Smooth muscle cell (in vitro differentiated cells): ENCODE data around the gene ABCD3. TPM values are rescaled to one million over a fixed set of nuclear protein-coding genes. Genes with fewer than 3 reads are reported as not detected.
"Not testable (repeated sequence)": the region's sequence is repeated elsewhere in the genome, so short reads cannot be mapped to it uniquely, and the experiment has no call there.

ENCODE experiments used
- DNase-seq: peaks from one replicate; lab custom pipeline; 2025; ENCODE audit not compliant: unreplicated experiment; lab: John Stamatoyannopoulos, UW
- H2AFZ ChIP-seq: fragments of 200-600 bp; sonication (generic); 2 replicates; pipeline ENCODE4 v1.6.0; 2016; ENCODE audit warnings: antibody characterized with exemption, low read depth, mild to moderate bottlenecking
- H3F3A ChIP-seq: fragments of 200-600 bp; sonication (generic); 2 replicates; pipeline ENCODE4 v1.6.0; 2017; ENCODE audit warnings: antibody characterized with exemption, low read depth
- H3K27ac ChIP-seq: fragments of 200-600 bp; sonication (generic); 2 replicates; pipeline ENCODE4 v1.5.1; 2016; ENCODE audit warnings: low read depth, mild to moderate bottlenecking
- H3K27me3 ChIP-seq: fragments of 200-600 bp; sonication (generic); 2 replicates; pipeline ENCODE4 v1.6.1; 2016; ENCODE audit warnings: low read depth, mild to moderate bottlenecking
- H3K36me3 ChIP-seq: fragments of 200-600 bp; sonication (generic); 2 replicates; pipeline ENCODE4 v1.5.1; 2016; ENCODE audit warnings: low read depth
- H3K4me1 ChIP-seq: fragments of 200-600 bp; sonication (generic); 2 replicates; pipeline ENCODE4 v1.5.1; 2016; ENCODE audit warnings: low read depth
- H3K4me2 ChIP-seq: fragments of 200-600 bp; sonication (generic); 2 replicates; pipeline ENCODE4 v1.6.0; 2016; ENCODE audit warnings: mild to moderate bottlenecking
- H3K4me3 ChIP-seq: fragments of 200-600 bp; sonication (generic); 2 replicates; pipeline ENCODE4 v1.5.1; 2016; ENCODE audit warnings: mild to moderate bottlenecking
- H3K79me2 ChIP-seq: fragments of 200-600 bp; sonication (generic); 2 replicates; pipeline ENCODE4 v1.6.0; 2016; ENCODE audit warnings: low read depth, mild to moderate bottlenecking
- H3K9ac ChIP-seq: fragments of 200-600 bp; sonication (generic); 2 replicates; pipeline ENCODE4 v1.6.0; 2016; ENCODE audit warnings: low read depth
- H3K9me3 ChIP-seq: fragments of 200-600 bp; sonication (generic); replicated peaks from 2 replicates; pipeline ENCODE4 v1.5.1; 2016; ENCODE audit warnings: low read depth
- H4K20me1 ChIP-seq: fragments of 200-600 bp; sonication (generic); 2 replicates; pipeline ENCODE4 v1.6.0; 2016; ENCODE audit warnings: low read depth
- WGBS: methylation state at CpG from one replicate; pipeline ENCODE4 v1.1.7; 2016; ENCODE audit warnings: low lambda C conversion rate; 5-methylcytosine and 5-hydroxymethylcytosine counted together
- polyA plus RNA-seq: library from polyadenylated mRNA; unstranded; fragments of >200 nt; fragmentation: Nextera tagmentation; extraction: Ambion mirVana; gene quantifications from 2 replicates; pipeline ENCODE4 v1.2.1, GENCODE V29; 2016
- total RNA-seq: library from RNA; depleted of rRNA; stranded (reverse); fragments of >200 nt; gene quantifications from 2 replicates; pipeline ENCODE4 v1.2.3, GENCODE V29; 2014
- TF ChIP-seq, protein P1 (sequence below): fragments of 200-600 bp; sonication (generic); IDR thresholded peaks from 2 replicates; pipeline ENCODE4 v1.5.1; 2017; ENCODE audit warnings: borderline replicate concordance, mild to moderate bottlenecking, antibody characterized with exemption; ENCODE audit not compliant: insufficient read depth, poor library complexity, severe bottlenecking

Gene ABCD3
- total and polyA plus RNA-seq, 2 experiments from 2014 or later, result 22.5 to 42.4 TPM

DNA sequence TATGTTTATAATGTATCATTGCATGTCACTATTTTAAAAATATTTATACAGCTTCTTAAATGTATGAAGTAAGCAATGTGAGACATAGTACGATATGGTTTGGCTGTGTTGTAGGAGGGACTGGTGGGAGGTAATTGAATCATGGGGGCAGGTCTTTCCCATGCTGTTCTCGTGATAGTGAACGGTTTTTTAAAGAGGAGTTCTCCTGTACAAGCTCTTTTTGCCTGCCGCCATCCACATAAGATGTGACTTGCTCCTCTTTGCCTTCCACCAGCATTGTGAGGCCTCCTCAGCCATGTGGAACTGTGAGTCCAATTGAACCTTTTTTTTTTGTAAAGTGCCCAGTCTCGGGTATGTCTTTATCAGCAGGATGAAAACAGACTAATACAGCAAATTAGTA, 10.3 kb downstream of the ABCD3 start:
- no peaks in the 10 kb centered on the region for H3F3A ChIP-seq
- no peaks in the 10 kb centered on the region for H3K9me3 ChIP-seq
- no peak overlapping the region for H2AFZ ChIP-seq
- no peak overlapping the region for H3K9ac ChIP-seq
- peaks cover 98% of the 10 kb centered on the region for H3K79me2 ChIP-seq
- WGBS, result 95% methylated on average over 5 of the region's 5 CpGs
- H3K4me2 ChIP-seq, result no peak overlapping the region
- no peak overlapping the region for H3K27ac ChIP-seq
- peaks cover 91% of the 10 kb centered on the region for H4K20me1 ChIP-seq
- no peaks in the 10 kb centered on the region for H3K36me3 ChIP-seq
- no peaks in the 10 kb centered on the region for H3K4me1 ChIP-seq
- DNase-seq, result no peak
- no peak overlapping the region for H3K4me3 ChIP-seq
- TF ChIP-seq, protein P1, sequence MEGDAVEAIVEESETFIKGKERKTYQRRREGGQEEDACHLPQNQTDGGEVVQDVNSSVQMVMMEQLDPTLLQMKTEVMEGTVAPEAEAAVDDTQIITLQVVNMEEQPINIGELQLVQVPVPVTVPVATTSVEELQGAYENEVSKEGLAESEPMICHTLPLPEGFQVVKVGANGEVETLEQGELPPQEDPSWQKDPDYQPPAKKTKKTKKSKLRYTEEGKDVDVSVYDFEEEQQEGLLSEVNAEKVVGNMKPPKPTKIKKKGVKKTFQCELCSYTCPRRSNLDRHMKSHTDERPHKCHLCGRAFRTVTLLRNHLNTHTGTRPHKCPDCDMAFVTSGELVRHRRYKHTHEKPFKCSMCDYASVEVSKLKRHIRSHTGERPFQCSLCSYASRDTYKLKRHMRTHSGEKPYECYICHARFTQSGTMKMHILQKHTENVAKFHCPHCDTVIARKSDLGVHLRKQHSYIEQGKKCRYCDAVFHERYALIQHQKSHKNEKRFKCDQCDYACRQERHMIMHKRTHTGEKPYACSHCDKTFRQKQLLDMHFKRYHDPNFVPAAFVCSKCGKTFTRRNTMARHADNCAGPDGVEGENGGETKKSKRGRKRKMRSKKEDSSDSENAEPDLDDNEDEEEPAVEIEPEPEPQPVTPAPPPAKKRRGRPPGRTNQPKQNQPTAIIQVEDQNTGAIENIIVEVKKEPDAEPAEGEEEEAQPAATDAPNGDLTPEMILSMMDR, result no peak
- no peaks in the 10 kb centered on the region for H3K27me3 ChIP-seq

DNA sequence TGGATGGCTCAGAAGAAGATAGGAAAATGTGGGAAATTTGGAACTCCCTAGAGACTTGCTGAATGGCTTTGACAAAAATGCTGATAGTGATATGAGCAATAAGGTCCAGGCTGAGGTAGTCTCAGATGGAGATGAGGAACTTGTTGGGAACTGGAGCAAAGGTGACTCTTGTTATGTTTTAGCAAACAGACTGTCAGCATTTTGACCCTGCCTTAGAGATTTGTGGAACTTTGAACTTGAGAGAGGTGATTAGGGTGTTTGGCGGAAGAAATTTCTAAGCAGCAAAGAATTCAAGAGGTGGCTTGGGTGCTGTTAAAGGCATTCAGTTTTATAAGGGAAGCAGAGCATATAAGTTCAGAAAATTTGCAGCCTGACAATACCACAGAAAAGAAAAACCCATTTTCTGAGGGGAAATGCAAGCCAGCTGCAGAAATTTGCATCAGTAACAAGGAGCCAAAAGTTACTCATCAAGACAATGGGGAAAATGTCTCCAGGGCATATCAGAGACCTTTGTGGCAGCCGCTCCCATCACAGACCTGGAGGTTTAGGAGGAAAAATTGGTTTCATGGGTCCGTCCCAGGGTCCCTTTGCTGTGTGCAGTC, 10.8 kb downstream of the ABCD3 start:
- DNase-seq, H3F3A ChIP-seq, H3K36me3 ChIP-seq, H3K9me3 ChIP-seq, H3K4me3 ChIP-seq, H3K27ac ChIP-seq, H2AFZ ChIP-seq, H3K4me1 ChIP-seq, H3K9ac ChIP-seq, H3K27me3 ChIP-seq, H3K4me2 ChIP-seq: not testable (repeated sequence)
- Histone ChIP-seq H3K79me2 (peaks cover 96% of the 10 kb centered on the region), H4K20me1 (peaks cover 89% of the 10 kb centered on the region)
- 93% methylated on average over 3 of the region's 3 CpGs for WGBS

DNA sequence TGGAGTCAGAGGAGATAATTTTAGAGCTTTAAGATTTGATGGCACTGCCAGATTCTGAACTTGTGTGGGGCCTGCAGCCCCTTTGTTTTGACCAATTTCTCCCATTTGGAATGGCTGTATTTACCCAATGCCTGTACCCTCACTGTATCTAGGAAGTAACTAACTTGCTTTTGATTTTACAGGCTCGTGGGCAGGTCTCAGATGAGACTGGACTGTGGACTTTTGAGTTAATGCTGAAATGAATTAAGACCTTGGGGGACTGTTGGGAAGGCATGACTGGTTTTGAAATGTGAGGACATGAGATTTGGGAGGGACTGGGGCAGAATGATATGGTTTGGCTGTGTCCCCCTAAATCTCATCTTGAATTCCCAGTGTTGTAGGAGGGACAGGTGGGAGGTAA, 11.9 kb downstream of the ABCD3 start:
- H3K4me2 ChIP-seq, H3K9ac ChIP-seq, DNase-seq, H3K27ac ChIP-seq, H3K36me3 ChIP-seq, H3K4me3 ChIP-seq, H3K4me1 ChIP-seq, H2AFZ ChIP-seq, H3F3A ChIP-seq, H3K27me3 ChIP-seq, H3K9me3 ChIP-seq: not testable (repeated sequence)
- Histone ChIP-seq H3K79me2 (peaks cover 91% of the 10 kb centered on the region), H4K20me1 (peaks cover 80% of the 10 kb centered on the region)
- 100% methylated on average over 1 of the region's 1 CpG for WGBS

DNA sequence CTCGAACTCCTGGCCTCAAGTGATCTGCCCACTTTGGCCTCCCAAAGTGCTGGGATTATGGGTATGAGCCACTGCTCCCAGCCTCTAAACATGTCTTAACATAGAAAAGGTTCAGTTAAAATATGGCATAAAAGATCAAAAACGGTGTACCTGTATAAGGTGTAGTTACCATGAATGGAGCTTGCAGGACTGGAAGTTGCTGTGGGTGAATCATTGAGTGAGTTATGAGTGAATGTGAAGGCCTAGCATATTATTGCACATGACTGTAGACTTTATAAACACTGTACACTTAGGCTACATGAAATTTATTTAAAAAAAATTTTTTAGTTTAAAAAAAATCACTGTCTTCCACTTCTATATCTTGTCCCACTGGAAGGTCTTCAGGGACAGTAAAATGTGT, 15.7 kb downstream of the ABCD3 start:
- Histone ChIP-seq H3K4me1 (no peaks in the 10 kb centered on the region), H3K79me2 (peaks cover 85% of the 10 kb centered on the region), H3F3A (no peaks in the 10 kb centered on the region), H3K27ac (peak overlapping the region; percentile 17), H3K4me3 (no peak overlapping the region), H3K9me3 (peaks cover 4% of the 10 kb centered on the region), H3K9ac (no peak overlapping the region), H2AFZ (no peak overlapping the region), H4K20me1 (peaks cover 52% of the 10 kb centered on the region), H3K4me2 (no peak overlapping the region), H3K27me3 (no peaks in the 10 kb centered on the region), H3K36me3 (no peaks in the 10 kb centered on the region)
- TF ChIP-seq, protein P1, result no peak
- WGBS, result 93% methylated on average over 2 of the region's 2 CpGs
- DNase-seq, result no peak
